ENCODE data around the gene PLAU.
A peak's percentile ranks its signal among the peaks of the same experiment; 100 is the strongest.
"Not testable (repeated sequence)": the region's sequence is repeated elsewhere in the genome, so short reads cannot be mapped to it uniquely, and the experiment has no call there.

Gene PLAU

DNA sequence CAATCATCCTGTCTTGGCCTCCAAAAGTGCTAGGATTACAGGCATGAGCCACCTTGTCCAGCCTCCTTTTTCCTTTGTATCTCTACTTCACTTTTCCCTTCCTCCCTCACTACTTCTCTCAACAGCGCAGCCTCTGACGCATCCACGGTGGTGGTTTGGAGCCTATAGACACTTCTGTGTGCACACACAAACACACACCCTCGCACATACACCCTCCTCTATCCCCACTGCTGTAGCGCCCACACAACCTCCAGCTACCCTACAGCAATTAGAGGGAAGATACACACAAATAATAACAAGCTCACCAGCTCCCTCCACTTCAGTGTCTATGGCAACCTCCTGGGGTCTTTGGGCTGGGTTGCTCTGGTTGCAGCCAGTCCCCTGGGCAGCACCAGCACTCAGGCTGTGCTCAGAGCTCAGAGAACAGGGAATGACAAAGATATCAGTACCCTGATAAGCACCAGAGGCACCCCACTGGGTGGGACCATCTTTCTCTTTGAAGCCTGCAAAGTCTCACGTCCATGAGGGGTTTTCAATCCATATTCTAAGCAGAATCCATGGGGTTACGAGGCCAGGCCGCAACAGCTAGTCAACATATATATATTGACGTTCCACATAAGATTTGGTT, 33.3 kb upstream of the PLAU start:
- DNase-seq: no peak

- DNase-seq: no peak
Observed at GRCh38 chr10:73878365-73878764, 32.6 kb upstream of the PLAU start.

DNA sequence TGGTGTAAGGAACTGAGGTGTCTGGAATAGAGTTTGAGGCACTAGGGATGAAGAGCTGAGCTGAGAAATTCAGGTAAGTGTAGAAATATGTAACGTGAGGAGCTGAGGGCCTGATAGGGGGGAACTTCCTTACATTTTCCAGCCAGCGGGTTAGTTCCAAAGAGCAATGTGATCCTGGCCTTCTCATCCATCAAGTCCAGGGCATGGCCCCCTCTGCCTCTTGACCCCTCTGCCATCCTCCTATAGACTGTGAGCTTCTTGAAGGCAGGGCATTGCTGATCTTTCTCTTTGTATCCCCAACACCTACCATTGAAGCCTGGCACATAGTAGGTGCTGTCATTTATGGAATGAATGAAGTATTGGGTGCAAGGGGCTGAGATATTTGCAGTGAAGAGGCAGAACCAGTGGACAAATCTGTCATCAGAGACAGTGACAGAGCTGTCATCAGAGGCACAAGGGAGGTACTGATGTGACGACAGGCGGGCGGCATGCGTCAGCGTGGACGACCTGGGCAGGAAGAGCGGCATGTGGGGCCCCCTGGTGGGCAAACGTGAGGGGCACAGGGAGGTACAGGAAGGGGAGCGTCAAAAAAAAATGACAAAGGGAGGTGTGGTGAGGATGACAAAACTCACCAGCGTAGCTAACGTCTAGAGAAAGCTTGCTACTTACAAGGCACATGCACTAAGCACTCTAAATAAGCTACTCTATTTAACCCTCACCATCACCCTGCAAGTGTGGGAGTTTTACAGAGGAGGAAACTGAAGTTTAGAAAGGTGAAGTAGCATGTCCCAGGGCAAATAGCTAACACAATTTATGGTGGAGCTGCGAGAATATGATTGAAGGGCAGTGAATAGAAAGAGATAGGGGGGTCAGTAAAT, 31.4 kb upstream of the PLAU start:
- DNase-seq: peak; percentile 40

GRCh38 chr10:73881221-73881919, 29.6 kb upstream of the PLAU start:
- no peak for DNase-seq

- DNase-seq: no peak
Observed at GRCh38 chr10:73884017-73884416, 26.9 kb upstream of the PLAU start.

GRCh38 chr10:73886085-73886529, 24.8 kb upstream of the PLAU start:
- DNase-seq: no peak

DNA sequence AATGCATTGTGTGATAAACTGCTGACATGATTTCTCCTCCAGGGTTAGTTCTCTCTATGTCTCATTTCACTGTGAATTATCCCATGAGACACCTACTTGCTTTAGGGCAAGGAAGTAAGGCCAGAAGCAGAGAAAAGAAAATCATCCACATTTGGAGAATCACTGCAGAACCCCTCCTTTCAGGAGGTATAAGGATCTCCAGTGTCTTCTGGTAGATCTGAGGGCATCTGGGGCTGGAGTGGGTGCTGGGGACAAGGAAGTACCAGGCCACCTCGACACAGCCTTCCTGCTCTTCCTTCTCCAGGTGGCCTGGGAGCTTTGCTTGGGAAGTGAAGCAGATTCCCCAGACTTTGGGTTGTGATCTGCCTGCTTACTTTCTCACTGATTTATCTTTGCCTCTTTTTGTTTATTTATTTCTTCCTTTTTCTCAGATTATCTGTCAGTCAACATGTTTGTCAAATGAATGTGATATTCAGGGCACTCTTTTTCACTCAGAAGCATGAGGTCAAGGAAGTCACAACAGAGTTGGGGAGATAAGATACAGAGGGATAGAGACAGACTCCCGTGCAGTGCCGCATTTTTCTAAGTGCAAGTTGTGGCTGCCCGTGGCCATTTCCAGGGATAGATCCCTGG, 24.2 kb upstream of the PLAU start:
- DNase-seq: no peak

DNA sequence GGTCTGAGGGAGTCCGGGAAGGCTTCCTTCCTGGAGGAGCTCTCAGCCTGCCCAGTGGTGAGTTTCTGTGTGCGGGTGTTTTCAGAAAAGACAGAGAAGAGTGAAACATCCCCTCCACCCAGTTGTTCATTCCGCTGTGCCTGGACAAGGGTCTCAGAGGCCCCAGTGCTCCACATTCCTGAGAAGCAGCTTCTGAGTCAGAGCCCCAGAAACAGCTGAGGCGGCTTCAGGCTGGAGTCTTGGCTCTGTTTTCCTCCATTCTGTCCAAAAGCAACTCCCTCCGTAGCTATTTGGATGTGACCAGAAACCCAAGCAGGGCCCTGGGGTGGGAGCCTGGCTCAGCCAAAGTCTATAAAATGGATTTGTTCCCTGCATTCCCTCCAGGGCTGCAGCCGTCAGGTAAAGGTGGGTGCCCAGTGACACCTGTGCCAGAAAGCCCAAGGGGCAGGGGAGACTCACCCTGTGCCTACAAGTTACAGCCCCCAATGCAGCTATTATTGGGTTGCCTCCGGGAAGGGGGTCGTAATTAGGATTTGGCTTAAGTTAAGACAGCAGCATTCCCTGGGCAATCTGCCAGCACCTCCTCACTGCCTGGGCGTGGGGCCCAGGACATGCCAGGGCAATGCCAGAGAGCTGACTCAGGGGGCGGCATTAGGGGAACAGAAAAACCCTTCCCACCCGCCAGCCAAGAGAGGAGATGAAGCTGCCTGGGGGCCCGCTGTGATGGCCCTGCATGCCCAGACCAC, 23.5 kb upstream of the PLAU start:
- DNase-seq: peak; percentile 87

GRCh38 chr10:73888514-73888913, 22.4 kb upstream of the PLAU start:
- DNase-seq: no peak

- DNase-seq: peak; percentile 84
Observed at GRCh38 chr10:73889014-73889413, 21.9 kb upstream of the PLAU start.

DNA sequence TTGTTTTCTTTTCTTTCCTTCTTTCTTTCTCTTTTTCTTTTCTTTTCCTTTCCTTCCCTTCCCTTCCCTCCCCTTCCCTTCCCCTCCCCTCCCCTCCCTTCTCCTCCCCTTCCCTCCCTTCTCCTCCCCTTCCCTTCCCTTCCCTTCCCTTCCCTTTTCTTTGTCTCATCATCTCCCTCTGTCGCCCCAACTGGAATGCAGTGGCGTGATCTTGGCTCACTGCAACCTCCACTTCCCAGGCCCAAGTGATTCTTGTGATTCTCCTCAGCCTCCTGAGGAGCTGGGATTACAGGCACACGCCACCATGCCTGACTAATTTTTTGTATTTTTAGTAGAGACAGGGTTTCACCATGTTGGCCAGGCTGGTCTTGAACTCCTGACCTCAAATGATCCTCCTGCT, 21.5 kb upstream of the PLAU start:
- DNase-seq: not testable (repeated sequence)

DNA sequence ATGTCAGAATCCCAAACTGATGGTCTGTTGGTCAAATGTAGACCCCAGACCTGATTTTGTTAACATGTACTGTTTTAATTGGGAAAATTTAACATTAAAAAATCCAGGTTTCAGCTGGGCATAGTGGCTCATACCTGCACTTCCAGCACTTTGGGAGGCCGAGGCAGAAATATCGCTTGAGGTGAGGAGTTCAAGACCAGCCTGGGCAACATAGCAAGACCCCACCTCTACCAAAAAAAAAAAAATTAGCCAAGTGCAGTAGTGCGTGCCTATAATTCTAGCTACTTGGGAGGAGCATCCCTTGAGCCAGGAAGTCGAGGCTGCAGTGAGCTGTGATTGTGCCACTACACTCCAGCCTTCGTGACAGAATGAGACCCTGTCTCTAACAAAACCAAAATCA, 20.7 kb upstream of the PLAU start:
- DNase-seq: no peak

GRCh38 chr10:73890830-73891229, 20.1 kb upstream of the PLAU start:
- DNase-seq: not testable (repeated sequence)

DNA sequence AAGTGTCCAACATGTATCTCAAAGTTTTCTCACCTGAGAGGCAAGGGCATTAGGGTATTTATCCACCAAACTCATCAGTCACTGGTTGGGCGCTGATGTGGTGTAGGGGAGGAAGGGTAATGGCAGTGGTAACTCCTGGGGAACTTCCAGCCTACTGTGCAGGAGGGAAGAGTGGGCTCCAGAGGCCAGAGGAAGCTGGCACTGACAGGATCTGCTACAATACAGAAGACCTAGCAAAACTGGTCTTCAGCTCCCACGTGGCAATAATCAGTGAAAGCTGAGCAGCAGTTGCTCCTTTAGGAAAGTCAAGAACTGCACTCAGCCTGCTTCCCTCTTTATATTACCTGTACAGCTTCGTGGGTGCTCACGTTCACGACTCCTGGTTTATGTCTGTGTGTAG, 19.4 kb upstream of the PLAU start:
- no peak for DNase-seq

DNA sequence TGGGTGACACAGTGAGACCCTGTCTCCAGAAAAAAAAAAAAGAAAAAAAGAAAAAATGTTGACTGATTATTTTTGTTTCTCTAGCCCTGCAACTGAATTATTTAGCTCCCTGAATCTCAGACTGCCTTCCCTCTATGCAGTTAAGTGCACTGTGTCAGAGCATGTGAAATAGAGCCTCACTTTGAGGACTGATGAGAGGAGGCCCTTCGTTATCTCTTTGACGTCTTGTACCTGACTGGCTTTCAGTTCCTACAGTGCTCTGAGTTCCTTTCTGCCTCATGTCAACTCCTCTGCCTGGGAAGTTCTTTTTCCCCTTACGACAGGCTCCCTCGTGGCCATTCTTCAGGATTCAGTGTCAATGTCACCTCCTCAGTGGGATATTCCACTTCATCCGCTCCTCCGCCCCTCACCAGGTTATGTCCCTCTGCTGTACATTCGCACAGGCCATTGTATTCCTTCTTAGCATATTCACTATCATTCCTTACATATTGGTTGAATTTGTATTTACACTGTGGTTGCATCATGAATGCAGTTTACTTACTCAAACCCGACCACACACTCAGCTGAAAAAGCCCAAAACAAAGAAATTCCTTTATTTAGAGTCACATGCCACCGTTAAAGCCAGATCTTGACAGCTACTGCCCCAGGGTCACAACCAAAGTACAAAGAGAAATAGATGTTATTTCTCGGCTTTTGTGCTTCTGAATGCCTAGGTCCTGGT, 18.5 kb upstream of the PLAU start:
- no peak for DNase-seq

DNA sequence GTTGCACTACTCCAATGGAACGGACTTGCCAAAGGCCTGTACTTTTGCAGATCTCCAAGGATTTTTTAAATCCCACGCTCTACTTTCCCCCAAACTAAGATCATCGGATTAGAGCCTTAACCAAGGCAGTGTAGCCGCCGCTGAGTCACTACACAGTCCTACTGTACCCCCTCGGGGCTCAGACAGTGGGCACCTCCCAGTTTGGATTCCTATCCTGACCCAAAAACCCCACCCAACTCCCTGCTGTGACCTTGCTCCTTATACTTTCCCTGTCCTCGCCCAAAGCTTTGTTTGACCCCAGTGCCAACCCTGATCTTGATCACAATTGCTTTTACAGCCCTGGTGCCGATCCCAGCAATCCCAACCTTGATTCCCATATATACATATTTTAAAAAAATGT, 17.5 kb upstream of the PLAU start:
- no peak for DNase-seq

DNA sequence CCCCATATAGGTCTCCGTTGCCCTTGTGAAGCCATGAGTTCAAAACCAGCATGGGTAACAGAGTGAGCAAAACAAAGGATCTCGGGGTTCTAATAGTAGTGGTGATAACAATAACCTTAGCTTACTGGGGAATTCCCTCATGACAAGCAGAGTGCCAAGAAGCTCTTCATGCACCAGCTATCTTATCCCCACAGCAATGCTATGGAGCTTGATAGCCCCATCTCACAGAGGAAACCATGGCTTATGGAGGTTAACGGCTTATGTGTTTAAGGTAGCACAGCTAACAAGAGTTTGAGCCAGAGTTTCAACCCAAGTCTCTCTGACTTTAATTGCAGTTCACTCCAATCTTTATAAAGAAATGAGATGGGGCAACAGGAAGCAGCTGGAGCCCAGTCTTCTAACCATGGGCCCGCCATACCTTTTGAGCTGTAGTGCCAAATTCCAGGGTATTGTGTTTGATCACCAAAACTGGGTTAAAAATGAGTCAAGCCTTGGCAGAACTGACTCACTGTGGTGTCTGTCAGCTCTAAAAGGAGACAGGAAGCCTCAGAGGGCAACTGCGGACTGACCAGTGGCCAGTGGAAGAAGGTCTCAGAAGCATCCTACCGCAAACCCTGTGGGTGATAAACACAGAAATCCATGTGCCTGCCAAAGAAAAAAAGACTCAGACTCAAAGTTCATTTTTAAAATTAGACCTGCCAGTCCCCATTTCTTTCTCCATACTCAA, 16.5 kb upstream of the PLAU start:
- no peak for DNase-seq

DNA sequence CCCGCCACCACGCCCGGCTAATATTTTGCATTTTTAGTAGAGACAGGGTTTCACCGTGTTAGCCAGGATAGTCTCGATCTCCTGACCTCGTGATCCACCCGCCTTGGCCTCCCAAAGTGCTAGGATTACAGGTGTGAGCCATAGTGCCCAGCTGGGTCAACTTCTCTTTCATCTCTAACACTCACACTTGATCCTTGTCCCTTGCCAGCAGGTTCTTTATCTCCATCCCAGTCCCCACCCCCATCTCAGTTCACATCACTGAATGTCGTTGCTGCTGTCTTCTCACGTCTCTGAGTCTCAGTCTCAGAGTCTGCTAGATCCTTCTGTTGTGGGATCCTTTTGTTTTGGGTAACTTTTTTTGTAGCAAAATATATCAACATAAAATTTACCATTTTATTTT, 15.6 kb upstream of the PLAU start:
- DNase-seq: not testable (repeated sequence)

DNA sequence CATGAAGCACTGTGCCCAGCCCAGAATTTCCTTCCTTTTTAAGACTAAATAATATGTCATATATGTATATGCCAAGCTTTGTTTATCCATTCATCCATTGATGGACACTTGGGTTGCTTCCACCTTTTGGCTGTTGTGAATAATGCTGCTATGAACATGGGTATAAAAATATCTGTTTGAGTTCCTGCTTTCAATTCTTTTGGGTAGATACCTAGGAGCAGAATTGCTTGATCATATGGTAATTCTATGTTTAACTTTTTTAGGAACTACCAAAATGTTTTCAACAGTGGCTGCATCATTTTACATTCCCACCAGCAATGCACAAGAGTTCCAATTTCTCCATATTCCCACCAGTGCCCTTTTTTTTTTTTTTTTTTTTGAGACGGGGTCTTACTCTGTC, 13.2 kb upstream of the PLAU start:
- no peak for DNase-seq

DNA sequence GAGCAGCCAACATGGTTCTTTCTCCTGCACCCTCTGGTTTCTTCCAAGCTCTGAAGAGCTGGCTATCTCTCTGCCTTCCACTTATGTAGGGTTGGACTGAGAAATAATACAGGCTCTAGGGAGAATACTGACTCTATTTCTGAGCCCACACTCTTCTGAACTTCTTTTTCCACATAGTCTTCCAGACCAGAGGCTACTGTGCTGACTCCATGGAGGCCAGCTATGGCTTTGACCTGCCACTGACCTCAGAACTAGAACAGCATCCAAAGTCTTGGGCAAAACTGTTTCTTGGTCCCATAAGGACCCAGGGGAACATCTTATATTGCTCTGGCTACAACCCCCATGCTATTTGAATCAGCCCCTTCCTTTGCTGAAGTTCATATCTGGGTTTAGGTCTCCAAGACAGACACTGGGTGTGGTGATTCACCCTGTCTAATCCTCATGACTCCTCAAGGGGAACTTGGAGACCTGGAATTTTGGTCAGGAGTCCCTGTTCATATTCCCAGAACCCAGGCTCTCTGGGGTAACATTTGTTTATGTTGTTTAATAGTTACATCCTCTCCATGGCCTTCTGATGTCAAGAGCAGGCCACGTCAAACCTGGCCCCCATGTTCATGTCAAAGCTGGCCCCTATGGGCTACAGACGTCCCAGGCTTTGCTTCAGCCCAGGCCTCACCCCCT, 12.1 kb upstream of the PLAU start:
- no peak for DNase-seq

DNA sequence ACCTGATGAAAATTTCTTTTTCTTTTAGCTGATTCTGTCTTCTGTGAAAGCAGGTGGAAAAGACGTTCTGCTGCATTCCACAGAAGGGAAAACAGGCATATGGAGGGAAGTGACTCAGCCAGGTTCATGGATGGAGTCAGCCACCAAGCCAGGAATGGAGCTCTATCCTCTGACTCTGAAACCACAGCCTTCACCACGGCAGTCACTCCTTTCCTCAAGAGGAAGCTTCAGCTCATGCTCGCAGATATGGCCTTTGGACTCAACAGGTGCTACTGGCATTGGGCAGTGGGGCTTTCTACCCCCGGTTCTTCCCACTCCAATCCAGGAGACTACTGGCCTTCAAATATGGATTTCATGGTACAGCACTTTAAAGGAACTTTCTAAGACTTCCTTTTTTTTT, 11.5 kb upstream of the PLAU start:
- no peak for DNase-seq

Data from NCI-H1105 (cell line).